Right atrium auricular region (tissue), 2 donors: ENCODE results near the gene FCN3. TPM values are rescaled to one million over a fixed set of nuclear protein-coding genes. Genes with fewer than 3 reads are reported as not detected.

Experiments
- DNase-seq: peaks from one replicate; pipeline ENCODE4 v3.0.0-alpha.2; 2019; ENCODE audit warnings: low spot score
- H3K27ac ChIP-seq, 2 donors: fragments of 200-600 bp; sonication (generic); 1 replicate in 1 of 2; 2 replicates in 1 of 2; pipeline ENCODE4 v1.5.1; 2016 to 2019
- H3K27me3 ChIP-seq, 2 donors: fragments of 200-600 bp; sonication (generic); one replicate each; pipeline versions ENCODE4 v1.5.1 to v1.6.0; 2017 to 2019
- H3K36me3 ChIP-seq: fragments of 200-600 bp; sonication (generic); one replicate; pipeline ENCODE4 v1.5.1; 2016
- H3K4me1 ChIP-seq, 2 donors: fragments of 200-600 bp; sonication (generic); one replicate each; pipeline versions ENCODE4 v1.5.1 to v1.6.0; 2017 to 2019
- H3K4me3 ChIP-seq, 2 donors: fragments of 200-600 bp; sonication (generic); 1 replicate in 1 of 2; 2 replicates in 1 of 2; pipeline ENCODE4 v1.5.1; 2017 to 2019; ENCODE audit warnings: mild to moderate bottlenecking in 1 of 2, moderate library complexity in 1 of 2
- H3K9me3 ChIP-seq, 2 donors: fragments of 200-600 bp; sonication (generic); one replicate each; pipeline ENCODE4 v1.5.1; 2019
- total RNA-seq, 2 donors: library from RNA; depleted of rRNA; stranded (reverse); fragments of >200 nt; gene quantifications; one replicate each; pipeline ENCODE4 v1.1.0, GENCODE V29; 2016
- TF ChIP-seq, protein P1 (sequence below), 2 donors: fragments of 200-600 bp; sonication (generic); IDR thresholded peaks; one replicate each; pipeline ENCODE4 v1.5.1; 2019; ENCODE audit warnings: antibody characterized with exemption in 2 of 2

Gene FCN3
- total RNA-seq, 2 donors from 2014 or later: 21.1 to 36.6 TPM

DNA sequence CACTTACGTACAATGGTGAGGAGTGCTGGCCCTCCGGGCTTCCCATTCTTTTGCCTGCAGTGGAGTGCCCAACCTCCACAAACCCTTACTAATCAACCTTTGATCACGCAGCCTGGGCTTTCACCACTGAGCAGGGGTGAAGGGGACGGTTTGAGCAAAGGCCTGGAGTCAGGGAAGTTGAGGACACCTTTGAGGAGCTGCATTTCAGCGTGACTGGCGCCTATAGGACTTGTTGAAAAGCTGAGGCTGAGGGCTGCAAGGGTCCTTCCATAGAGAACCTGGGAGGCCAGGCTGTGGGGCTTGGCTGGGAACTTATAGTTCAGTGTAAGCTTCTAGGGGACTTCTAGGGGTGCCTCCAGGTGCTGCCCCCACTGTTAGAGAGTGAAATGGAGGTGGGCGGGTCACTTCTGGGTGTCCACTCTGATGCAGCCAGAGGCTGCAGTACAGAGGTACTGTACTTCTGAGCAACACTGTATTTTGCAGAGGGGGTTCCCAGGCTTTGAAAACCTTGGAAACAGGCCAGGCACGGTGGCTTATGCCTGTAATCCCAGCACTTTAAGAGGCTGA lies 23.0 kb downstream of the FCN3 start:
- H3K27me3 ChIP-seq: no peaks in the 10 kb centered on the region
- peaks cover 0 to 30% of the 10 kb centered on the region in 2 donors for H3K4me1 ChIP-seq
- H3K4me3 ChIP-seq: peak overlapping the region in 1 of 2 donors; percentile 52
- no peak for DNase-seq
- H3K9me3 ChIP-seq: no peaks in the 10 kb centered on the region
- H3K27ac ChIP-seq: peak overlapping the region; percentile 51 to 72
- TF ChIP-seq, protein P1, sequence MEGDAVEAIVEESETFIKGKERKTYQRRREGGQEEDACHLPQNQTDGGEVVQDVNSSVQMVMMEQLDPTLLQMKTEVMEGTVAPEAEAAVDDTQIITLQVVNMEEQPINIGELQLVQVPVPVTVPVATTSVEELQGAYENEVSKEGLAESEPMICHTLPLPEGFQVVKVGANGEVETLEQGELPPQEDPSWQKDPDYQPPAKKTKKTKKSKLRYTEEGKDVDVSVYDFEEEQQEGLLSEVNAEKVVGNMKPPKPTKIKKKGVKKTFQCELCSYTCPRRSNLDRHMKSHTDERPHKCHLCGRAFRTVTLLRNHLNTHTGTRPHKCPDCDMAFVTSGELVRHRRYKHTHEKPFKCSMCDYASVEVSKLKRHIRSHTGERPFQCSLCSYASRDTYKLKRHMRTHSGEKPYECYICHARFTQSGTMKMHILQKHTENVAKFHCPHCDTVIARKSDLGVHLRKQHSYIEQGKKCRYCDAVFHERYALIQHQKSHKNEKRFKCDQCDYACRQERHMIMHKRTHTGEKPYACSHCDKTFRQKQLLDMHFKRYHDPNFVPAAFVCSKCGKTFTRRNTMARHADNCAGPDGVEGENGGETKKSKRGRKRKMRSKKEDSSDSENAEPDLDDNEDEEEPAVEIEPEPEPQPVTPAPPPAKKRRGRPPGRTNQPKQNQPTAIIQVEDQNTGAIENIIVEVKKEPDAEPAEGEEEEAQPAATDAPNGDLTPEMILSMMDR (IDR thresholded peaks at IDR 0.05): no peak
- H3K36me3 ChIP-seq: peaks cover 36% of the 10 kb centered on the region

DNA sequence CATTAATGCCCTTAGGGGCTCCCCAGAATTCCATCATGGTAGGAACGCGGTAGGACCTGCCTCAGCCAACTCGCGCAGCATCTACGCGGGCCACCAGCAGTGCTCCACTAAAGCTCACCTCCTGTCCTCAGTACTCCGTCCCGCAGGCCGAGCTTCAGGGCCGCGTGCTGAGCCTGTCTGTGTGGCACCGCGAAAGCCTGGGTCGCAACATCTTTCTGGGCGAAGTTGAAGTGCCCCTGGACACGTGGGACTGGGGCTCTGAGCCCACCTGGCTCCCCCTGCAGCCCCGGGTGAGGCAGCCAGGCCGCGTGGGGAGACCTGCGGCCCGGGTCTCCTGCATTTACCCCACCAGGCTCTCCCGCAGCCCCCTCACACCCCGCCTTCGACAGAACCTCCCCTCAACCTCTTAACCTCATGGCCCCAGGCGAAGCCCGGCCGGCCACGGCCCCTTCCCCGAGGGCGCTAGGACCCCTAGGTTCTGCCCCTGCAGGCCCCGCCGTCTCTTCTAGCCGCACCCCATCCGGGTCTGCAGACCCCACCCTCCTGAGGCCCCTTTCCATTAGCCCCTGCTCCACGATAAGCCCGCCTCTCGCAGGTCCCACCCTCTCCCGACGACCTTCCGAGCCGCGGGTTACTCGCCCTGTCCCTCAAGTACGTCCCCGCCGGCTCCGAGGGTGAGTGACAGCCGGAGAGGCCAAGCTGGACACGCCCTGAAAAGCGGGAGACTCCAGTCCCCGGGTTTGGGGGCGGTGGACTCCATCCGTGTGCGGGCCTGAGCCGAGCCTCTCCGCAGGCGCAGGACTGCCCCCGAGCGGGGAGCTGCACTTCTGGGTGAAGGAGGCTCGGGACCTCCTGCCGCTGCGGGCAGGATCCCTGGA lies 23.7 kb downstream of the FCN3 start:
- peaks cover 0 to 30% of the 10 kb centered on the region in 2 donors for H3K4me1 ChIP-seq
- H3K9me3 ChIP-seq: no peaks in the 10 kb centered on the region
- peaks cover 29% of the 10 kb centered on the region for H3K36me3 ChIP-seq
- TF ChIP-seq, protein P1 (IDR thresholded peaks at IDR 0.05): peak in 1 of 2 donors; percentile 32
- H3K4me3 ChIP-seq: peak overlapping the region in 1 of 2 donors; percentile 52
- H3K27me3 ChIP-seq: no peaks in the 10 kb centered on the region
- H3K27ac ChIP-seq: peak overlapping the region; percentile 51 to 72
- DNase-seq: no peak

DNA sequence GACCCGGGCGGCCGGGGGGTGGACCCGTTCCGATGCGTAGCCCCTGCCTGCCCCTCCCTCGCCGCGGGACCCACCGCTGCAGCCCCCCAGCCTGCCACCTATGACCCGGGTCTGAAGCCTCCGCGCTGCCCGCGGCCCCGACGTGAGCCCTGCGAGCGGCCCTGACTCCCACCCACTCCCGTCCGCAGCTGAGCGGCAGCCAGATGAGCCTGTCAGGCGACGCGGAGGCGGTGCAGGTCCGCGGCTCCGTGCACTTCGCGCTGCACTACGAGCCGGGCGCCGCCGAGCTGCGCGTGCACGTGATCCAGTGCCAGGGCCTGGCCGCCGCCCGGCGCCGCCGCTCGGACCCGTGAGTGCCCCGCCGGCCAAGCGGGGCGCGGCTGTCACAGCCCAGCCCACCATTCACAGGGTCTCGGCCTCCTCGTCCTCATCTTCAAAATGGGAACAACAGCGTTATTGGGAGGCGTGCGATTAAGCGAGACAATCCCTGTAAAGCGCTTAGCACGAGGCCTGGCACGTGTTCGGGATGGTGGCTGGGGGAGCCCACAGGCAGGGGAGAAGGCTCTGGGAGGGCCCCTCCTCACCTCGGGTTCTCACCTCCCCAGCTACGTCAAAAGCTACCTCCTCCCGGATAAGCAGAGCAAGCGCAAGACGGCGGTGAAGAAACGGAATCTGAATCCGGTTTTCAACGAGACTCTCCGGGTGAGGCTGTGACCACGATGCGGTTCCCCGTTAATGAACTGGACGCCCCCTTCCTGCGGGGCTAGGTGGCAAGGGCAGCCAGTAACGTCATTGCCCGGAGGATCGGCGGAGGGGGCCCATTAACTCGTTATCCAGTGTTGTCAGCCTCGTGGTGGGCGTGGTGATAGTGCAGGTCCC lies 24.6 kb downstream of the FCN3 start:
- H3K36me3 ChIP-seq: peaks cover 20% of the 10 kb centered on the region
- H3K4me1 ChIP-seq: peaks cover 0 to 30% of the 10 kb centered on the region in 2 donors
- no peak for DNase-seq
- H3K4me3 ChIP-seq: peak overlapping the region; percentile 37 to 52
- peak overlapping the region in 1 of 2 donors; percentile 51 for H3K27ac ChIP-seq
- no peaks in the 10 kb centered on the region for H3K27me3 ChIP-seq
- TF ChIP-seq, protein P1 (IDR thresholded peaks at IDR 0.05): peak in 1 of 2 donors; percentile 28
- H3K9me3 ChIP-seq: no peaks in the 10 kb centered on the region

DNA sequence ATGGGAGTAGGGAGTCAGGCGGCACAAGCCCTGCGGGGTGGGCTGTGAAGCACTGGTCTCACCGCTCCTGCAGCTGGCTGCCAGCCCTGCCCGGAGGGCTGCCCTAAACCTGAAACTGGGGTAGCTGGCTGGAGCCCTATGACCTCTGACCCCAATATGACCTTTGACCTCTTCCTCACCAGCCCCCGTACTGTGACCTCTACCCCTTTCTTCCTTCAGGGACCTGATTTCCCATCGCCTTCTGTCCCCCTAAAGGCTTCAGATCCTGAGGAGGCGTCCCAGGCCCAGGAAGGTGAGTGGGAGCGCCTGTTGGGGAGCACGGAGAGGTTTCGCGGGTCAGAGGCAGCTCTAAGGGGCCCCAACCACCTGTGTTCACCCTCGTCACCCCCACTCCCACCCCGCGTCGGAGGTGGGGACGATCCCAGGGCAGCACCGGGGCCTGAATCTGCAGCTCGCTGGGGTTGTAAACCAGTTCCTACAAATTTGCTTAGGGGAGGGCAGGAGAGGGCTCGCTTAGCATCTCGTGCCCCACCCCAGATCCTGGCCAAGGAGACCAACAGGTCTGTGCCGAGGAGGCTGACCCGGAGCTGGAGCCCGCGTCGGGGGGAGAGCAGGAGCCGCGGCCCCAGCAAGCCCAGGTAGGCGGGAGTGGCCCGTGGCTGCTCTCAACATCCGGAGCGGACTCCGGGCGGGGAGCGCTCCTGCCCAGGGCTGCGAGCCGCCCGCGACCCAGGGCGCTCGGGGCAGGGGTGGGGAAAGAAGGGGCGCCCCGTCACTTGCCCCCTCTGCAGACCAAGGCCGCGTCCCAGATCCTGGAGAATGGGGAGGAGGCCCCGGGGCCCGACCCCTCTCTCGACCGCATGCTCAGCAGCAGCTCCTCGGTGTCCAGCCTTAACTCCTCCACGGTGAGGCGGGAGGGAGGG lies 25.5 kb downstream of the FCN3 start:
- TF ChIP-seq, protein P1 (IDR thresholded peaks at IDR 0.05): no peak
- no peak for DNase-seq
- no peak overlapping the region for H3K27ac ChIP-seq

More for the DNA sequence above, 25.5 kb downstream of the FCN3 start:
- Histone ChIP-seq H3K9me3 (no peaks in the 10 kb centered on the region), H3K36me3 (peaks cover 13% of the 10 kb centered on the region), H3K27me3 (no peaks in the 10 kb centered on the region), H3K4me1 (peaks cover 0 to 30% of the 10 kb centered on the region in 2 donors), H3K4me3 (peak overlapping the region; percentile 37 to 52)
